ENCODE results near the gene METTL25B. TPM values are rescaled to one million over a fixed set of nuclear protein-coding genes. Genes with fewer than 3 reads are reported as not detected.

METTL25B gene
- total and polyA plus RNA-seq, 4 donors: 8.1 to 36.0 (median 31.6) TPM

GRCh38 chr1:156721535-156721934, 6.7 kb upstream of the METTL25B start:
- no peaks in the 10 kb centered on the region for H3K9me3 ChIP-seq (ENCODE audit: control insufficient read depth, insufficient read depth, low read length)
- WGBS (ENCODE audit: insufficient coverage): 79% methylated on average over 2 of the region's 4 CpGs
- peaks cover 41% of the 10 kb centered on the region for H3K36me3 ChIP-seq (ENCODE audit: control insufficient read depth, insufficient read depth, low read length)
- peaks cover 23% of the 10 kb centered on the region for H3K4me1 ChIP-seq (ENCODE audit: control insufficient read depth, insufficient read depth, low read length)
- no peak overlapping the region for H3K27ac ChIP-seq (ENCODE audit: low read depth, low read length)
- no peaks in the 10 kb centered on the region for H3K27me3 ChIP-seq (ENCODE audit: control insufficient read depth, insufficient read depth, low read length)
- H3K4me3 ChIP-seq (ENCODE audit: low read depth, low read length): no peak overlapping the region
- DNase-seq (ENCODE audit: low read depth in 4 of 6, low spot score in 6 of 6): no peak

GRCh38 chr1:156725683-156726280, 2.5 kb upstream of the METTL25B start:
- 18% methylated on average over 18 of the region's 18 CpGs for WGBS (ENCODE audit: insufficient coverage)

GRCh38 chr1:156726549-156727226, 1.6 kb upstream of the METTL25B start:
- H3K4me3 ChIP-seq (ENCODE audit: low read depth, low read length): no peak overlapping the region
- WGBS (ENCODE audit: insufficient coverage): 46% methylated on average over 8 of the region's 15 CpGs
- DNase-seq (ENCODE audit: low read depth in 4 of 6, low spot score in 6 of 6): no peak

More at GRCh38 chr1:156725683-156726280, 2.5 kb upstream of the METTL25B start:
- H3K9me3 ChIP-seq (ENCODE audit: control insufficient read depth, insufficient read depth, low read length): no peaks in the 10 kb centered on the region
- H3K36me3 ChIP-seq (ENCODE audit: control insufficient read depth, insufficient read depth, low read length): peaks cover 33% of the 10 kb centered on the region
- peak in 2 of 6 donors; percentile 93 for DNase-seq (ENCODE audit: low read depth in 4 of 6, low spot score in 6 of 6)
- H3K4me1 ChIP-seq (ENCODE audit: control insufficient read depth, insufficient read depth, low read length): peaks cover 40% of the 10 kb centered on the region
- peak overlapping the region; percentile 26 for H3K4me3 ChIP-seq (ENCODE audit: low read depth, low read length)
- no peak overlapping the region for H3K27ac ChIP-seq (ENCODE audit: low read depth, low read length)
- H3K27me3 ChIP-seq (ENCODE audit: control insufficient read depth, insufficient read depth, low read length): no peaks in the 10 kb centered on the region

GRCh38 chr1:156727492-156727891, 777 bp upstream of the METTL25B start:
- peaks cover 40% of the 10 kb centered on the region for H3K4me1 ChIP-seq (ENCODE audit: control insufficient read depth, insufficient read depth, low read length)

More at GRCh38 chr1:156726549-156727226, 1.6 kb upstream of the METTL25B start:
- peaks cover 25% of the 10 kb centered on the region for H3K36me3 ChIP-seq (ENCODE audit: control insufficient read depth, insufficient read depth, low read length)
- no peak overlapping the region for H3K27ac ChIP-seq (ENCODE audit: low read depth, low read length)
- H3K4me1 ChIP-seq (ENCODE audit: control insufficient read depth, insufficient read depth, low read length): peaks cover 40% of the 10 kb centered on the region
- H3K9me3 ChIP-seq (ENCODE audit: control insufficient read depth, insufficient read depth, low read length): no peaks in the 10 kb centered on the region
- H3K27me3 ChIP-seq (ENCODE audit: control insufficient read depth, insufficient read depth, low read length): no peaks in the 10 kb centered on the region

GRCh38 chr1:156728599-156729462, 562 bp downstream of the METTL25B start, which contains the start of gene ISG20L2:
Gene ISG20L2 (minus strand): TSS chr1:156728766. CDS start chr1:156727652, 1,114 bp downstream.
- Histone ChIP-seq H3K9me3 (ENCODE audit: control insufficient read depth, insufficient read depth, low read length) (no peaks in the 10 kb centered on the region), H3K27ac (ENCODE audit: low read depth, low read length) (peak within 1 kb of the TSS; percentile 96), H3K36me3 (ENCODE audit: control insufficient read depth, insufficient read depth, low read length) (peaks cover 24% of the 10 kb centered on the region), H3K4me3 (ENCODE audit: low read depth, low read length) (peak within 1 kb of the TSS; percentile 92), H3K4me1 (ENCODE audit: control insufficient read depth, insufficient read depth, low read length) (peaks cover 40% of the 10 kb centered on the region), H3K27me3 (ENCODE audit: control insufficient read depth, insufficient read depth, low read length) (no peaks in the 10 kb centered on the region)
- 0% methylated on average over 43 of the region's 57 CpGs for WGBS (ENCODE audit: insufficient coverage)
- peak in 5 of 6 donors; percentile 87 to 99 (median 94) for DNase-seq (ENCODE audit: low read depth in 4 of 6, low spot score in 6 of 6)

More at GRCh38 chr1:156727492-156727891, 777 bp upstream of the METTL25B start:
- no peak overlapping the region for H3K27ac ChIP-seq (ENCODE audit: low read depth, low read length)
- DNase-seq (ENCODE audit: low read depth in 4 of 6, low spot score in 6 of 6): no peak
- WGBS (ENCODE audit: insufficient coverage): 51% methylated on average over 4 of the region's 7 CpGs
- peaks cover 27% of the 10 kb centered on the region for H3K36me3 ChIP-seq (ENCODE audit: control insufficient read depth, insufficient read depth, low read length)
- no peaks in the 10 kb centered on the region for H3K27me3 ChIP-seq (ENCODE audit: control insufficient read depth, insufficient read depth, low read length)
- H3K9me3 ChIP-seq (ENCODE audit: control insufficient read depth, insufficient read depth, low read length): no peaks in the 10 kb centered on the region
- peak overlapping the region; percentile 92 for H3K4me3 ChIP-seq (ENCODE audit: low read depth, low read length)

- 94% methylated on average over 20 of the region's 20 CpGs for WGBS (ENCODE audit: insufficient coverage)
- Histone ChIP-seq H3K27me3 (ENCODE audit: control insufficient read depth, insufficient read depth, low read length) (no peaks in the 10 kb centered on the region), H3K4me3 (ENCODE audit: low read depth, low read length) (no peak overlapping the region), H3K36me3 (ENCODE audit: control insufficient read depth, insufficient read depth, low read length) (peaks cover 41% of the 10 kb centered on the region), H3K4me1 (ENCODE audit: control insufficient read depth, insufficient read depth, low read length) (peaks cover 3% of the 10 kb centered on the region), H3K9me3 (ENCODE audit: control insufficient read depth, insufficient read depth, low read length) (no peaks in the 10 kb centered on the region), H3K27ac (ENCODE audit: low read depth, low read length) (no peak overlapping the region)
- DNase-seq (ENCODE audit: low read depth in 4 of 6, low spot score in 6 of 6): no peak
These were observed 5.8 kb downstream of the METTL25B start for GRCh38 chr1:156733989-156734584.

GRCh38 chr1:156738407-156738806, 10.1 kb downstream of the METTL25B start:
- Histone ChIP-seq H3K36me3 (ENCODE audit: control insufficient read depth, insufficient read depth, low read length) (peaks cover 40% of the 10 kb centered on the region), H3K4me3 (ENCODE audit: low read depth, low read length) (no peak overlapping the region), H3K27me3 (ENCODE audit: control insufficient read depth, insufficient read depth, low read length) (no peaks in the 10 kb centered on the region), H3K9me3 (ENCODE audit: control insufficient read depth, insufficient read depth, low read length) (no peaks in the 10 kb centered on the region), H3K27ac (ENCODE audit: low read depth, low read length) (no peak overlapping the region), H3K4me1 (ENCODE audit: control insufficient read depth, insufficient read depth, low read length) (peaks cover 11% of the 10 kb centered on the region)
- WGBS (ENCODE audit: insufficient coverage): 96% methylated on average over 5 of the region's 10 CpGs
- no peak for DNase-seq (ENCODE audit: low read depth in 4 of 6, low spot score in 6 of 6)

- DNase-seq (ENCODE audit: low read depth in 4 of 6, low spot score in 6 of 6): no peak
- Histone ChIP-seq H3K9me3 (ENCODE audit: control insufficient read depth, insufficient read depth, low read length) (no peaks in the 10 kb centered on the region), H3K4me3 (ENCODE audit: low read depth, low read length) (no peak overlapping the region), H3K4me1 (ENCODE audit: control insufficient read depth, insufficient read depth, low read length) (peaks cover 11% of the 10 kb centered on the region), H3K36me3 (ENCODE audit: control insufficient read depth, insufficient read depth, low read length) (peaks cover 42% of the 10 kb centered on the region), H3K27ac (ENCODE audit: low read depth, low read length) (no peak overlapping the region), H3K27me3 (ENCODE audit: control insufficient read depth, insufficient read depth, low read length) (no peaks in the 10 kb centered on the region)
- no CpG with 5 or more reads among the region's 2 CpGs for WGBS (ENCODE audit: insufficient coverage)
These were observed 10.6 kb downstream of the METTL25B start for GRCh38 chr1:156738916-156739315.

- Histone ChIP-seq H3K36me3 (ENCODE audit: control insufficient read depth, insufficient read depth, low read length) (peaks cover 49% of the 10 kb centered on the region), H3K4me3 (ENCODE audit: low read depth, low read length) (peak overlapping the region; percentile 96), H3K27me3 (ENCODE audit: control insufficient read depth, insufficient read depth, low read length) (no peaks in the 10 kb centered on the region), H3K9me3 (ENCODE audit: control insufficient read depth, insufficient read depth, low read length) (no peaks in the 10 kb centered on the region), H3K4me1 (ENCODE audit: control insufficient read depth, insufficient read depth, low read length) (peaks cover 11% of the 10 kb centered on the region), H3K27ac (ENCODE audit: low read depth, low read length) (peak overlapping the region; percentile 65)
- no peak for DNase-seq (ENCODE audit: low read depth in 4 of 6, low spot score in 6 of 6)
- WGBS (ENCODE audit: insufficient coverage): 11% methylated on average over 5 of the region's 7 CpGs
These were observed 12.0 kb downstream of the METTL25B start for GRCh38 chr1:156740237-156740740.

All from spinal cord (tissue), 10 donors.